GM18526 (cell line): ENCODE data around the gene ZXDC.

Experiments
- POLR2A ChIP-seq: IDR thresholded peaks from 3 replicates; pipeline ENCODE4 v1.6.1; 2011; ENCODE audit not compliant: insufficient read length; ENCODE audit errors: extremely low read depth

ZXDC gene

DNA sequence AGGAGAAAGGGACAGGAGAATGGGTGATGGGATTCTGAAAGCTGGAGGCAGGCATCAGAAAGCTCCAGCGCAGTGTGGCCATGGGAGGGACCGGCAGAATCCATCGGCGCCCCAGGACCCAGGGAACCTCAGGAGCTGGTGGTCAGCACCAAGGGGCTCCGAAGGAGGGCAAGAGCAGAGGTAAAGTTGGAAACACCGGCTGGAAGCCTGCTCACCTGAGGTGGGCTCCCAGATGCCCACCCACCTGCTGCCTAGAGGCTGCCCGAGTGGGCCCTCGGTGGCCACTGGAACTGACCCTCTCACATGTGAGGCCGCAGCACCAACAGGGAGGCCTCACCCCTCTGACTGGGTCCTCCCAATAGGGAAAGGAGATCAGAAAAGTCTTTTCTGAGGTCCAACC is 10.3 kb upstream of the ZXDC start:
- no peak for TF ChIP-seq POLR2A

DNA sequence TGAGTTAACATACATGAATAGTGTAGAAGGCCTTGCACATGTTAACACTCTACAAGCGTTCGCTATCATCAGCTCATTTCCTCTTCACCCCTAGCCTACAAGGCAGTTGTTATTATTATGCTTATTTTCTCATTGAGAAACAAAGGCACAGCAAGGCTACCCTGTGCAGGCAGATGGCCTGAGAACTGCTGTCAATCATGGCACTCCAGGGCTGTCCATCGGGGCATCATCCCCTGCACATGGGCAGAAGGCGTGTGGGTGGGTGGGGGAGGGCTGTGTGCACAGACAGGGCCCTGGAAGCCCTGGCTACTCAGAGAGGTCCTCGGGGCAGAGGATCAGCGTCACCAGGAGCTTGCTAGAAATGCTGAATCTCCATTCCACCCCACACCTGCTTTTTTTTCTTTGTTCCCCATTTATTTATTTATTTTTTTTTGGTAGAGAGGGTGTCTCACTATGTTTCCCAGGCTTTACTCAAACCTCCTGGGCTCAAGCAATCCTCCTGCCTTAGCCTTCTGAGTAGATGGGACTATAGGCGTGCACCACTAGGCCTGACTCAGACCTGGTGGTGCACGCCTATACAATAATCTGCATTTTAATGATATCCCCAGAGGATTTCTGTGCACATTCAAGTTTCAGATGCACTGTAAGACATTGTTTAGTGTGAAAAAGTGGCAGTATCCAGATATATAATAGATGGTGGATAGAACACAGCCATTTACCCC is 9.6 kb upstream of the ZXDC start:
- TF ChIP-seq POLR2A = no peak

DNA sequence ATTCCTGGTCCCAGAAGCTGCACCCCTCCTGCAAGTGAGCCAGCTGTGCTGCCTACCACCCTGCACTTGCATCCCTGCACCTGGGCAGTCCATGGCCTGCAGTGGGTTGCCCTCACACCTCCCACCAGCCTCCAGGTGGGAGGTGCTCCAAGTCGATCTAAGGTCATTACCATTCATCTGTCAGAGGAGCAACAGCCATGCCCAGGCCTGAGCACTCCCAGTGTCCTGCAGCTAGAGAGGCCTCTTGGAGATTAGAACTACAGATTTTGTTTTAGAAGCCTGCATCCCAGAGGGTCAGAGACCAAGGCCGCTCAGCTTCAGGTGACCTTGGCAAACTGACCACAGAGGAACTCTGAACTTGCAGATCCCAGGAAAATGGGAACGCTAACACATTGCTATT is 9.0 kb upstream of the ZXDC start:
- TF ChIP-seq POLR2A = no peak

DNA sequence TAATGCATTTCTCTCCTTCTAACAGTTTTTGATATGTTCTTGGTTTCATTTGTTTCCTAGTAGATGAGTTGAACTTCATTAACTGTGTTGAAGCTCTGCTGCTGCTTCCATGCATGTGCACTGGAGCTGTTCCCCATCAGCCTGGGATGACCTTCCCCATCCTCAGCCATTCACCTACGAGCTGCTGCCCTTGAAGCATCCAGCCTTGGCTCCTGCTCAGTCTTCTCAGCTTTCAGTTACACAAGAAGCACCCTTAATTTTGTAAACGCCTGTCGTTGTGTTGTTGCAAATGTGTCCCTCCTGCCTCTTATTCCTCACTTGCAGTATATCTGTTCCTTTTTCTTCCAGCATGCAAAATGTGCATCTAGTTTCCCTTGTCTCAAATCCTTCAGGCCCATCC is 8.5 kb upstream of the ZXDC start:
- no peak for TF ChIP-seq POLR2A

DNA sequence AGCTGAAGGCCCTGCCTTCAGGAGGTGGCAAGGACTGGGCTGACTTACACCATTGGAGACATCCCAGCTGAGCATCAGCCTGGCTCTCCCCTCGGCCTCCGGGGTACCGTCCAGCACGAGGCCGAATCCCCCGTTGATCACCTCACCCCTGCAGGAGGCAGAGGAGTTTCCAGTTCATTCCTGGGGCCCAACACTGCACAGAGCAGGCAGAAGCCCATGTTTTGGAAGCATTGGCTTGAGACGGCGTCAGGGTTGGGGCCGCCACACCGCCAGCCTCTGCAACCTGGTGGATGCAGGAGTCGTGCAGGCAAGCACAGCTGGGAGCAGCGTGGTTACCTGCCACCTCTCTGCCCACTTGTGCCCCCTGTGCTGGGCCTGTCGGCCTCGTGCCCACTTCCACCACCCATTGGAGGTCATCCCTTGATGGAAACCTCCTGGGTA is 7.7 kb upstream of the ZXDC start:
- TF ChIP-seq POLR2A = no peak

DNA sequence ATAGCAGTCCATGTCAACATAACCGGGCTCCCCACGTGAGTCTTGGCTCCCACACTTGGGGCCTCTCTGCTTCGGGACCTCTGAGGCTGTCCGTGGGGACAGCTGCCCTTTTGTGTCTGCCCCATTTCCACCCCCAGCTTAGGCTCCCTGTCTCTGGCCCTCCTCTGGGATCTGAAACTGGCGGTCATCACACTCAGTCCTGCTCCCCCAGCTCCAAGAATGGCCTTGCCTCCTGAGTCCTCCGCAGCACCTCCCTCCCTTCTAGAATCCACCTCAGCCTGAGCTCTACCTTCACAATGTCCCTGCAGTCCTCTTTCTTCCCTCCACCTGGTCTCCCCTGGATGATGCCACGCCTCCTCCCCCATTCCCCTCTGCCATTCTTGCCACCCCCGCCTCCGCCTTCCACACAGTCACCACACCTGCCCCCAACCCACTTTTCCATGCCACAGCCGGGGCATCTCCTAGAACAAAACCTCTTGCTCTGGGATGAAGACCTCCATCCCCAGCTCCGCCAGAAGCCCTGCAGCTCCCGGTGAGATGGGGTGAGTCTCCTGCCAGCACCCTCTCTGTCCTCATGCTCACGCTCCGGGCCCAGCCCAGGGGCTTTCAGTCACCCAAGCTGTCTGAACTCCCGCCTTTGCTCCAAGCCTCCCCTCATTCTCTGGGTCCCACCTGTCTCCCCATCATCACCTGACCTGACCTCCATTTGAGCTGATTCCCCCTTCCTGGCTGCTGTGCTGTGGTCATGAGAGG is 7.0 kb upstream of the ZXDC start:
- no peak for TF ChIP-seq POLR2A

DNA sequence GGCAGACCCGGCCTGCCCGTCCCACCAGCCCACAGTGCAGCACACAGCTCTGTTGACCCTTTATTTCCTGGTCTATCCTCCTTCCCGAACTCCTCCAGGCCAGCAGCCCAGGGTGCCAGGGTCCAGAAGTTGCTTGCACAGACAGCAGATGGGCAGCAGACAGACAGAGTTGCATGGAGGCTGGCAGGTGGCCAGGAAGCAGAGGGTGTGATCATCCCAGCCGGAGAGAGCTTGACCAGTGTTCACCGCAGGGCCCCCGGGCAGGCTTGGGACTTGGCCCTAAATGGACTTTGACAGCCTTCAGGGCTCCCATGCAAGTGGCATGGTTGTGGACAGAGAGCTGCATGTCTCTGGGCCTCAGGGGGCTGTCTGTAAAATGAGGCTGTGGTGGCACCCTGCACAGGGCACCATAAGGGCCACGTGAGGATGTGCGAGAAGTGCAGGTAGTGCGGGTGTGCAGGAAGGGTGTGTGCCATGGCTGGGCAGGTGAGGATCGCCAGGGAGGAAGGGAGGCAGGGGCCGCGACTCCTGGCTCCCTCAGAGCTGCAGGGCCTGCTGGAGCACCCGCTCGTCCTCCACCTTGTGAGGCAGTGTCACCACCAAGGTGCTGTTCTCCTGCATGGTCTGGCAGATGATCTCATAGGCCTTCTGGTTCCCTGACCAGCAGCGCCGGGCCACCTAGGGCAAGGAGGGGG is 6.3 kb upstream of the ZXDC start:
- TF ChIP-seq POLR2A = no peak

DNA sequence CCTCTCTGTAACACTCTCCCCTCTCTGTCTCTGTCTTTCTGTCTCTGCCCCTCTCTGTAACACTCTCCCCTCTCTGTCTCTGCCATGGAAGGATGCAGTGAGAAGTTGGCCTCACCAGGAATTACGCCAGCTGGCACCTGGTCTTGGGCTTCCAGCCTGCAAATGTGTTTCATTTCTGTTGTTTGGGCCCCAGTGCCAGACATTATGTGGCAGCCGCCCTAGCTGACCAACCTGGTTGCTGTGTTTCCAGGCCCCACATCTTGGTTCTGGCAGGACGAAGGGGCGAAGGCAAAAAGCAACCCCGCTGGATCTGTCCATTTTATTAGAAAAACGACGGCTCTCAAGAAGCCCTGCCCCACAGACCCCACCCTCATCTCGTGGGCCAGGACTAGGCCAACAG is 5.2 kb upstream of the ZXDC start:
- no peak for TF ChIP-seq POLR2A

DNA sequence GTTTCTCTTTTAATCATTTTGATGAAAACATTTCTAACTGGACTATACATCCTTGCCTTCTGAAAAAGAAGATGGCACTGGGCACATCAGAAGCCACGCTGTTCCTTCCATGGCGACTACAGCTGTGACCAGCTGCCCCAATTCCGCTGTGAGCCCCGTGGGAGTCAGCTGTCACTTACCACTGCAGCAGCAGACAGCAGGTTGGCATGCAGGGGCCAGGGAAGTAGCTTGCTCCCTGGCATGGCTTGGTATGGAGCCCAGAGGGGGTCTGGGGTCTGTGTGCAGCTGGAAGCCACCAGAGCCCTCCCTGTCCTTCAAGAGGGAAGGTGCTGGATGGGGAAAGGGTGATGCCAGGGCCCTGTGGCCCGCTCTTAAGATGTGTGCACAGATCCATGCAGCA is 4.5 kb upstream of the ZXDC start:
- no peak for TF ChIP-seq POLR2A

DNA sequence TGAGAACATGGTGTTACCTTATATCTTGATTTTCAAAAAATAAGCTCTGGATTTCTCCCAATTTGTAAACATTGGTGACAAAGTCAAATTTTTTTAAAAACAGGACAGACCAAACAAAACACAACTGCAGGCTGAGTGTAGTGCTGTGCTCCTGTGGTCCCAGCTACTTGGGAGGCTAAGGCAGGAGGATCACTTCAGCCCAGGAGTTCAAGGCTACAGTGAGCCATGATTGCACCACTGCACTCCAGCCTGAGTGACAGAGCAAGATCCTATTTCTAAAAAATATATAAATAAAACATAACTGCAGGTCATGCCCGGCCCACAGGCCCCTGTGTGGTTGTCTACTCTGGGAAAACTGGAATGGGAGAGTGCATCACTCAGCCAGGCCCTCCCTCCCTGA is 4.0 kb upstream of the ZXDC start:
- no peak for TF ChIP-seq POLR2A

DNA sequence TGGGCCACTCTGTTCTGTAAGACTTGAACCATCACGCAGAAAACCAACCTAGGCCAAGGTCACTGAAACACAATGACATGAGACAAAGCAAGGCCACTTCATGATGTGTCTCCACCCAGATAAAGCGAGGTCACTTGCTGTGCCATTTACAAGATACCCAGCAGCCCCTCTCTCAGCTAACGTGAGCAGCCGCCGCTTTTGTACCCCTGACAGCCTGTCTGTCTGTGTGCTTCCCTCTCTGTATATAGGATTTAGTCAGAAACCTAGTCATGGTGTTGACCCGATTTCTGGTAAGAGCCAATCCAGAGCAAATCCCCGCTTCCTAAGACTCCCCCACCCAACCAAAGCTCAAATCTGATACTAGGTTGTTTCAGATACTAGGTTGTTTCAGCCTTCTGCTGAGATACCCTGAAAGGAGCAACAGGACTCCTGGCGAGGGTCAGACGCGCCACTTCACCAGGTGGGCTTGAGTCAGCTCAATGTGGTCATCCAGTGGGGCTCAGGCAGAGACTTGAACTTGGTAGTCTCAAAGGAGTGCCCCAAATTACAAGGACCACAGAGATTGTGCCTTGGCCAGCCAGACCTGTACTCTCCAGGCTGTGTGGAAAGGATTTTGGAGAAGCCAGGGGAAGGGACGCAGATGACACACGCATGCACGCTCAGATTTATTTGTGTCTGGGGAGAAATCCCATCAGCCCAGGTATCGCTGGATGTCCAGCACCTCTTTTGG is 3.1 kb upstream of the ZXDC start:
- no peak for TF ChIP-seq POLR2A

DNA sequence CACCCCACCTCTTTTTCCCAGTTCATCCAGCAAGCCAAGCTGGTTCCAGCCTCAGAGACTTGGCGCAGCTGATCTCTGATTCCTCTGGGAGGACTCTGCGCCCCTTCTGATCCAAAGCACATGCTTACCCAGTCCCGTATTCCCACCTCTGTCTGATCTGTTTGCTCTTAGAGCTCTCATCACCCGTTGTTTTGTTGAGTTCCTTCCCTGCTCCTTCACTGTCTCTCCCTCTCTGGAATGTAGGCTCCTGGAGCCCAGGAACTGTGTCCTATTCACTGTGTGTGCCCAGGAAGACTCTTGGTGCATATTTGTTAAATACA is 1.3 kb upstream of the ZXDC start:
- no peak for TF ChIP-seq POLR2A

DNA sequence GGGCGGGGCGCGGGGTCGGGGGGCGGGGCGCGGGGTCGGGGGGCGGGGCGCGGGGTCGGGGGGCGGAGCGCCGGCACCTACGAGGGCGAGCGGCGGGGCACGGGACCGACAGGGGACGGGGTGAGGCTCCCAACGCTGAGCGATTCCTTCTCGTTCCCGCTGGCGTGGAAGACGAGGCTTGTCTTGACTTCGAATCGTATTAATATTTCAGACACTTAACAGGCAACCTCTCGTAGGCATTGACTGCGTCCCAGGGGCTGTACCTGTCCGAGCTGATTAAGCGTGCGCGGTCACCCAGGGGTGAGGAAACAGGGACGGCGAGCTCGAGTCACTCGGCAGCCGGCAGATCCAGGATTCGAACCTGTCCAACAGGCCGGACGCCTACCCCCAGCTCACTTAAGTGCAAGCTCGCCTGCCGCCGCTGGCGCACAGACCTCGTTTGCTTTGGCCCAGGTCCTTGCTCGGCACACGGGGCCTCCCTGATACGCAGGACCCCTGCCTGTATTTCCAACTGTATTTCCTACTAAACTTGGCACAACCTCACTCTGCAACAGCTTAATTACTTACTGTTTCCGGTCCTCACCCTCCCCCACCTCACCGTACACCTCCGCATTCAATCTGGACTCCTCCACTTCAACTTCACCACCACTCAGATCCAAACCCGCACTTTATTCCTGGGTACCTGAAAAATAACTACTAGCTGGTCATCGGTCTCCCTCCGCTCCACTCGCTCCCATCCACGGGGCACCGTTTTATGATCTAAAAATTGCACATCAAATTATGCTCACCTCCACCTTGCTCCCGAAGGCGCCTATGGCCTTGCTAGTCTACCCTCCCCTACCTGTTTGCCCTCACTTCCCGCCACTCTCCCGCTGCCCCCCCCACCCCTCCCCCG is 722 bp upstream of the ZXDC start:
- TF ChIP-seq POLR2A = no peak

DNA sequence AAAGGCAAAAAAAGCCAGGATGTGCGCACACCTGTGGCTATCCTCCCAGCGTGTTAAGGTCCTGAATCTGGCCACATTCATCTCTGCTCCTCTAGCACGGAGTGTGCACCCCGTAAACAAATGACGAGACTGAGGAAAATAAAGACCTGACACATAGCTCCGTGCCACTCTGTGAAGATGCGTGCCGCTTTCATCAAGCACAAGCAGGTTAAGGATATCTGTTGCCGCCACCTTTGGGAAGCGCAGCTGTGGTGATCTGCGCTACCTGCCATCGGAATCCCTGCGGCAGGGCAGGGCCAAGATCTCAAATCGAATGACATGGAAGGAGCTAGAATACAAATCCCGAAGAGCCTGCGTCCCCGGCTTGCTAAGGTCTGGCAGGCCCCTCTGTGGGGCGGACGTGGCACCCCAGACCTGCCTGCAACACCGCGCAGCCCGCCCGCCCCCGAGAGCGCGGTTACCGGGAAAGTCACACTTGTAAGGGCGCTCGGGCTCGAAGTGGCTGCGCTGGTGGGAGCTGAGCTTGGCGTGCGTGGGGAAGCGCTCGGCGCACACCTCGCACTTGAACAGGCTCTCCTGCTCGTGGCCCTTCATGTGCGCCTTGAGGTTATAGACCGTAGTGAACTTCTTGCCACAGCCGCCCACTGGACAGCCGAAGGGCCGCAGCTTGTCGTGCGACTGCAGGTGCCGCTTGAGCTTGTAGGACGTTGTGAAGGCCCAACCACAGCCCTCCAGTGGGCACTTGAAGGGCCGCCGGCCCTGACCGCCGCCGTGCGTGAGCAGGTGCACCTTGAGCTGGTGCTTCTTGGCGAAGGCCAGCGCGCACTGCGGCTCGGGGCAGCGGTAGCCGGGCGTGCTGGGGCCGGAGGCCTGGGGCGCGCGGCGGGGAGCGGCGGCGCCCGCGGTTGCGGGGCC is 936 bp downstream of the ZXDC start:
- TF ChIP-seq POLR2A = no peak
